ENCODE results near the gene EMD. TPM values are rescaled to one million over a fixed set of nuclear protein-coding genes. Genes with fewer than 3 reads are reported as not detected.

The EMD gene
- total RNA-seq, 1 experiment from 2014 or later, result 79.6 TPM

DNA sequence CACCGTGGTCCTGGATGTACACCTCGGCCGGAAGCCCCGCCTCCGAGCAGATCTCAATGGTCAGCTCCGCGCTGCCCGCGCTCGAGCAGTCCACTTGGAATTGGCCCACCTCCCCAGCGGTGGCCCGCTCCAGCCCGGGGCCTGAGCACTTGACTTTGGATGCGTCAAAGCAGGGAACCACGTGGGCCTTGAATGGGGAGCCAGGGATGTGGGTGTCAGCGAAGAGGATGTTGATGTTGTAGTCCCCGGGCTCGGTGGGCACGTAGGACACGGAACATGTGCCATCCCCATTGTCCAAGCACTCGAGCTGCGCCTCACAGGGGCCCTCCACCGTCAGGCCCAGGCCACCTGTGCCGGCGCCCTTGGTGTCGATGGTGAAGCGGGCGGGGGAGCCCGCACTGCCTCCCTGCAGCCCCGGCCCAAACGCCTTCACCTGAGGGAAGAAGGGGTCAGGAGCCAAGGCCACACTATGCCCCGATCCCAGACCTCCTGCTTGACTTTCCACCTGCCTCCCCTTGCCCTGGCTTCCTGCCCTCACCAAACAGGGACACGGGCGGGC, 18.9 kb upstream of the EMD start:
- Histone ChIP-seq H3K27me3 (replicated peaks; ENCODE audit: insufficient read depth, low read depth, low read length, poor library complexity) (no peaks in the 10 kb centered on the region), H3K4me1 (ENCODE audit: insufficient read depth, low read length, poor library complexity, severe bottlenecking) (no peaks in the 10 kb centered on the region), H3K9me3 (ENCODE audit: low read depth, low read length, poor library complexity, severe bottlenecking) (no peaks in the 10 kb centered on the region), H3K36me3 (ENCODE audit: insufficient read depth, low read length, poor library complexity, severe bottlenecking) (peaks cover 87% of the 10 kb centered on the region), H3K27ac (ENCODE audit: low read depth, low read length, poor library complexity, severe bottlenecking) (no peak overlapping the region), H3K4me3 (ENCODE audit: low read depth, low read length, poor library complexity, severe bottlenecking) (no peak overlapping the region)
- no peak for TF ChIP-seq EZH2 (IDR thresholded peaks at IDR 0.05; ENCODE audit: borderline replicate concordance, low read depth, low read length, poor library complexity, severe bottlenecking)
- TF ChIP-seq, protein P1, sequence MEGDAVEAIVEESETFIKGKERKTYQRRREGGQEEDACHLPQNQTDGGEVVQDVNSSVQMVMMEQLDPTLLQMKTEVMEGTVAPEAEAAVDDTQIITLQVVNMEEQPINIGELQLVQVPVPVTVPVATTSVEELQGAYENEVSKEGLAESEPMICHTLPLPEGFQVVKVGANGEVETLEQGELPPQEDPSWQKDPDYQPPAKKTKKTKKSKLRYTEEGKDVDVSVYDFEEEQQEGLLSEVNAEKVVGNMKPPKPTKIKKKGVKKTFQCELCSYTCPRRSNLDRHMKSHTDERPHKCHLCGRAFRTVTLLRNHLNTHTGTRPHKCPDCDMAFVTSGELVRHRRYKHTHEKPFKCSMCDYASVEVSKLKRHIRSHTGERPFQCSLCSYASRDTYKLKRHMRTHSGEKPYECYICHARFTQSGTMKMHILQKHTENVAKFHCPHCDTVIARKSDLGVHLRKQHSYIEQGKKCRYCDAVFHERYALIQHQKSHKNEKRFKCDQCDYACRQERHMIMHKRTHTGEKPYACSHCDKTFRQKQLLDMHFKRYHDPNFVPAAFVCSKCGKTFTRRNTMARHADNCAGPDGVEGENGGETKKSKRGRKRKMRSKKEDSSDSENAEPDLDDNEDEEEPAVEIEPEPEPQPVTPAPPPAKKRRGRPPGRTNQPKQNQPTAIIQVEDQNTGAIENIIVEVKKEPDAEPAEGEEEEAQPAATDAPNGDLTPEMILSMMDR (conservative IDR thresholded peaks at IDR 0.05; ENCODE audit: low read depth, low read length), result no peak
- no peak for DNase-seq (ENCODE audit: low spot score)
- intact Hi-C loops (cut with micrococcal nuclease; ENCODE audit: unreplicated experiment), result no loop called here
- ChIA-PET POLR2A (ENCODE audit: low non-redundant PET) (no interaction called here), CTCF (no interaction called here)
- BruUV-seq (replicated peaks), result no TSS peak

DNA sequence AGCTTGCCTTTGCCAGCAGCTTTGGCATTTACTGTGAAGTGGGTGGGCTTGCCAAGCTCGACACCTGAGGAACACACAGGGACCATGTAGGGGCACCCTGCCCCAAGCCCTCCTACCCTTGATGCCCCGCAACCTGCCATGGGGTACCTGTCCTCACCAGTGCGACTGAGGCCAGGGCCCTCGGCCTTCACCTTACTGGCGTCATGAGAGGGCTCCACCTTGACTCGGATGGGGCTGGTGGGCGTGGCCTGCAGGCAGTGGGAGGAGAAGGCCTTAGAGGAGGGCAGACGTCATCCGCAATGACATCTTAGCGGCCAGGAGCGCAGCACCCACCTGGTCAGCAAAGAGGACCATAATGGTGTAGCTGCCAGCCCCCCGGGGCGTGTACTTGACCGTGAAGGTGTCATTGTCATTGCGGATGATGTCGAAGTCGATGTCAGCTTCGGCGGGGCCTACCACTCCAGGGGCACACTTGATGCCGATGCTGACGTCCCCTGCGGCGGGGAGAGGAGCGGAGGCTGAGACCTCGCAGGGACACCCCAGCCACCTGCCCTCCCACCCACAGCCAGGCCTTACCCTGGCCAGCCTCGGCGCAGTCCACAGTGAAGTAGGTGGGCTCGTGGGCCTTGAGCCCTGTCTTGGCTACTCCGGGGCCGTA, 16.9 kb upstream of the EMD start:
- H3K27ac ChIP-seq (ENCODE audit: low read depth, low read length, poor library complexity, severe bottlenecking), result no peak overlapping the region
- POLR2A ChIA-PET (ENCODE audit: low non-redundant PET), result no interaction called here
- no peak for DNase-seq (ENCODE audit: low spot score)
- BruUV-seq (replicated peaks), result no TSS peak
- CTCF ChIA-PET, result no interaction called here
- peaks cover 96% of the 10 kb centered on the region for H3K36me3 ChIP-seq (ENCODE audit: insufficient read depth, low read length, poor library complexity, severe bottlenecking)
- no peaks in the 10 kb centered on the region for H3K27me3 ChIP-seq (replicated peaks; ENCODE audit: insufficient read depth, low read depth, low read length, poor library complexity)
- H3K9me3 ChIP-seq (ENCODE audit: low read depth, low read length, poor library complexity, severe bottlenecking), result no peaks in the 10 kb centered on the region
- no peak overlapping the region for H3K4me3 ChIP-seq (ENCODE audit: low read depth, low read length, poor library complexity, severe bottlenecking)
- TF ChIP-seq EZH2 (IDR thresholded peaks at IDR 0.05; ENCODE audit: borderline replicate concordance, low read depth, low read length, poor library complexity, severe bottlenecking), result no peak
- TF ChIP-seq, protein P1 (conservative IDR thresholded peaks at IDR 0.05; ENCODE audit: low read depth, low read length), result no peak
- H3K4me1 ChIP-seq (ENCODE audit: insufficient read depth, low read length, poor library complexity, severe bottlenecking), result no peaks in the 10 kb centered on the region
- intact Hi-C loops (cut with micrococcal nuclease; ENCODE audit: unreplicated experiment), result no loop called here

DNA sequence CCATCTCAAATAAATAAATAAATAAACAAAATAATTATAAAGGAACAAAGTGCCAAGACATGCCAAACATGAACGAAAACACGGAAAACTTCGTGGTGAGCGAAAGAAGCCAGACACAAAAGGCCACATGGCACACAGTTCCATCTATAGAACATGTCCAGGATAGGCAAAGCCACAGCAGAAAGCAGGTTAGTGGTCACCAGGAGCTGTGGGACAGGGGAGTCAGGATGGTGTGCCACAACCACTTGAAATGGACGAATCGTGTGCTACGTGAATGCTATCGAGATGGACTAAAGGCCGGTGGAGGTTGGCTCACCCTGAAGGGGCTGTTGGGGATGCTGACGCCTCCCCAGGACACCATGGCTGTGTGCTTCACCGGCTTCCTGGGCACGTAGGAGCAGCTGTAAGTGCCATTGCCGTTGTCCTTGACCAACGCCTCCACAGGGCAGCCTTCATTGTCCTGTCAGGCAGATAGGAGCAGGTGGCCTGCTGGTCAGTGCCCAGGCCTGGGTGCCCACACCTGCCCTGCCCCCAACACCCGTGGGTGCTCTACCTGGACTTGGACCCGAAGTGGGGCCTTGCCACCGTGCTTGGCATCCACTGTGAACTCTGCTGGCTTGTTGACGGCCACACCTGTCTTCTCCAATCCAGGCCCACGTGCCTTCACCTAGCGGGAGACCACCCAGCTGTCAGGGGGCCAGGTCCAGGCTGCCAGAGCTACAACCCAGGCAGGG, 15.2 kb upstream of the EMD start:
- H3K4me1 ChIP-seq (ENCODE audit: insufficient read depth, low read length, poor library complexity, severe bottlenecking), result peaks cover 5% of the 10 kb centered on the region
- no peaks in the 10 kb centered on the region for H3K9me3 ChIP-seq (ENCODE audit: low read depth, low read length, poor library complexity, severe bottlenecking)
- no peak overlapping the region for H3K4me3 ChIP-seq (ENCODE audit: low read depth, low read length, poor library complexity, severe bottlenecking)
- BruUV-seq (replicated peaks), result no TSS peak
- TF ChIP-seq, protein P1 (conservative IDR thresholded peaks at IDR 0.05; ENCODE audit: low read depth, low read length), result no peak
- no peak for TF ChIP-seq EZH2 (IDR thresholded peaks at IDR 0.05; ENCODE audit: borderline replicate concordance, low read depth, low read length, poor library complexity, severe bottlenecking)
- CTCF ChIA-PET, result no interaction called here
- intact Hi-C loops (cut with micrococcal nuclease; ENCODE audit: unreplicated experiment), result no loop called here
- no peak overlapping the region for H3K27ac ChIP-seq (ENCODE audit: low read depth, low read length, poor library complexity, severe bottlenecking)
- POLR2A ChIA-PET (ENCODE audit: low non-redundant PET), result no interaction called here
- no peak for DNase-seq (ENCODE audit: low spot score)
- no peaks in the 10 kb centered on the region for H3K27me3 ChIP-seq (replicated peaks; ENCODE audit: insufficient read depth, low read depth, low read length, poor library complexity)
- peaks cover 90% of the 10 kb centered on the region for H3K36me3 ChIP-seq (ENCODE audit: insufficient read depth, low read length, poor library complexity, severe bottlenecking)
